Natural killer cell treated with Interleukin-12 subunit alpha and Interleukin-12 subunit beta and Interleukin-15 and Interleukin-18, amount 100 ng/mL, for 72 hours (primary cell): Measurements from ENCODE around the gene LONP1. TPM values are rescaled to one million over a fixed set of nuclear protein-coding genes. Genes with fewer than 3 reads are reported as not detected.

ENCODE experiments used
- ATAC-seq, 2 donors: fragments of 150-1000 bp; cut with Tn5 transposase in 1 of 2; sonication (Bioruptor Pico), chemical (Tn5 transposase) in 1 of 2; 2 replicates each; pipeline ENCODE4 v1.10.0; 2021
- DNase-seq: peaks from one replicate; pipeline ENCODE4 v3.0.0; 2022; ENCODE audit warnings: low spot score
- H3K27ac Mint-ChIP-seq, 2 donors: 1 replicate in 1 of 2; 2 replicates in 1 of 2; pipeline ENCODE4 v1.8.0; 2022; ENCODE audit warnings: mixed read lengths in 2 of 2, mild to moderate bottlenecking in 1 of 2, moderate library complexity in 1 of 2
- H3K27me3 Mint-ChIP-seq, 2 donors: 1 replicate in 1 of 2; 2 replicates in 1 of 2; pipeline ENCODE4 v1.8.0; 2022; ENCODE audit warnings: mixed read lengths in 2 of 2
- H3K36me3 Mint-ChIP-seq: one replicate; pipeline ENCODE4 v1.8.0; 2022; ENCODE audit warnings: mixed read lengths
- H3K4me1 Mint-ChIP-seq, 2 donors: 1 replicate in 1 of 2; 2 replicates in 1 of 2; pipeline ENCODE4 v1.8.0; 2022; ENCODE audit warnings: low read depth in 2 of 2, mixed read lengths in 2 of 2, mild to moderate bottlenecking in 1 of 2
- H3K4me3 Mint-ChIP-seq: one replicate; pipeline ENCODE4 v1.8.0; 2022; ENCODE audit warnings: mixed read lengths
- H3K9me3 Mint-ChIP-seq: 2 replicates; pipeline ENCODE4 v1.8.0; 2022; ENCODE audit warnings: mixed read lengths
- total RNA-seq, 2 donors: library from RNA; stranded (reverse); gene quantifications; one replicate each; pipeline ENCODE4 v1.2.3, GENCODE V29; 2022

LONP1 gene
- total RNA-seq, 2 donors from 2014 or later = 151 to 267 TPM

DNA sequence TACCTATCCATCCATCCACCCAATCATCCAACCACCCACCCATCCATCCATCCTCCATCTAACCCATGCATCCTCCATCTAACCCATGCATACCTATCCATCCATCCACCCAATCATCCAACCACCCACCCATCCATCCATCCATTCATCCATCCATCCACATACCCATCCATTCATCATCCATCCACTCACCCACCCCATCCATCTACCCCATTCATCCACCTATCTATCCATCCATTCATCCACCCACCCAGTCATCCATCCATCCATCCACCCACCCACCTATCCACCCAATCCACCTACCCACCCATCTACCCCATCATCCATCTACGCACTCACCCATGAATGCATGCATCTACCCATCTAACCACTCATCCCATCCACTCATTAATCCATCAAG lies 46.2 kb downstream of the LONP1 start:
- Mint-ChIP-seq H3K9me3 (no peaks in the 10 kb centered on the region), H3K4me1 (peaks cover 0 to 3% of the 10 kb centered on the region in 2 donors), H3K36me3 (no peaks in the 10 kb centered on the region), H3K27me3 (no peaks in the 10 kb centered on the region), H3K27ac (no peak overlapping the region), H3K4me3 (no peak overlapping the region)
- ATAC-seq (no peak), DNase-seq (no peak)

DNA sequence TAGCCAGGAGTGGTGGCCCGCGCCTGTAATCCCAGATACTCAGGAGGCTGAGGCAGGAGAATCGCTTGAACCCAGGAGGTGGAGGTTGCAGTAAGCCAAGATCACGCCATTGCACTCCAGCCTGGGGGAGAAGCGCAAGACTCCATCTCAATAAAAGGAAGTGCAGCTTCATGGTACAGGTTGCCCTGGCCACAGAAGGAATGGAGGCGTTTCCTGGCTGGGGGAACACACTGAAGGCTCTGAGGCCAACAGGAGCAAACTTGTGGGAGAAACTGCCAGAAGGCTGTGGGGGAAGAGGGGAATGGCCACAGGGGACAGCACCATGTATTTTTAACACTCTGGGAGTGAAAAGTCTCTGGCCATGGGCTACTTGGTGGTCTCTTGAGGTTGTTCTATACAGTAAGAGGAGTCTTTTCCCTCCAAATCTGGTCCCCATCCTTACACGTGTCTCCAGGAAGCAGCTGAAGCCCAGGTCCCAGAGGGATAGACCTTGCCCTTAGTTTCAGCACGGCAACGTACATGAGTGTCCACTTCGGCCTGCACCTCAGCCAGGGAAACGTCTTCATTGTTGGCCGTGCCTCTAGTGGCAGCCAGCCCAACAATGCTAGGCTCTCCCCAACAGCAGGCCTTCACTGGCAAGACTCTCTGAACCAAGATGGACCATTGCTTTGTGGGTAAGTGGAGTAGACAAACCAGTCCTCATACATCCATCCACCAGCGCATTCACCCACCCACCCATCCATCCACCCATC lies 47.1 kb downstream of the LONP1 start:
- H3K36me3 Mint-ChIP-seq = no peaks in the 10 kb centered on the region
- DNase-seq = no peak
- no peaks in the 10 kb centered on the region for H3K27me3 Mint-ChIP-seq
- H3K4me1 Mint-ChIP-seq = peaks cover 0 to 3% of the 10 kb centered on the region in 2 donors
- no peak overlapping the region for H3K4me3 Mint-ChIP-seq
- no peaks in the 10 kb centered on the region for H3K9me3 Mint-ChIP-seq
- no peak overlapping the region for H3K27ac Mint-ChIP-seq
- ATAC-seq = no peak

DNA sequence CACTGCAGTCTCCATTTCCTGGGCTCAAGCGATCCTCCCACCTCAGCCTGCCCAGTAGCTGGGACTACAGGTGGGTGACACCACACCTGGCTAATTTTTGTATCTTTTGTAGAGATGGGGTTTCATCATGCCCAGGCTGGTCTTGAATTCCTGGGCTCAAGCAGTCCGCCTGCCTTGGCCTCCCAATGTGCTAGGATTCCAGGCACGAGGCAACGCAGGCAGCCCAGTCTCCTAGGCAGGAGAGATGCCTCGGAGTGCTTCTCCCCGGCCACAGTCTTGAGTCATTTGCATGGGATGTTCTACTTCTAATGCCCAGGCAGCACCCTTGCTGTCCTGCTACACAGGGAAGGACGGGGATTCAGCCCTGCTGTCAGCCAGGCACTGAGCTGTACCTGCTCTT lies 48.3 kb downstream of the LONP1 start:
- ATAC-seq (no peak), DNase-seq (no peak)
- Mint-ChIP-seq H3K9me3 (no peaks in the 10 kb centered on the region), H3K4me1 (peaks cover 0 to 3% of the 10 kb centered on the region in 2 donors), H3K27ac (no peak overlapping the region), H3K36me3 (no peaks in the 10 kb centered on the region), H3K4me3 (no peak overlapping the region), H3K27me3 (no peaks in the 10 kb centered on the region)

DNA sequence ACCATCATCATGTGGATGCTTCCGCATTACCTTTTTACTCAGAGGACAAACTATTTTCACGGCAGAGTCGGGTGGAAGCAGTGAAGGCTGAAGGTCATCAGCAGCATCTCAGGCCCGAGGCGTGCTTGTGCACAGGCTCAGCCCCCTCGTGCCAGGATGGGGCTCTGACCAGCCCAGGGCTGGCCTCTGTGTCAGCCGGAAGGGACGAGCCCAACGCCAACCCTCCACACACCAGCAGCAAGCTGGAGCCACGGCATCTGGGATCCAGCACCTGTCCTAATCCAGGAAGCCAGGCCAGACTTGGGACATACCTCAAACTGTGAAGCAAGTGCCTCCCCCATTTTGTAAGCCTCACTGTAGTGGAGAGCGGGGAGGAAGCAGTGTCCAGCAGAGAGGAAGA lies 50.7 kb downstream of the LONP1 start:
- peaks cover 5% of the 10 kb centered on the region for H3K36me3 Mint-ChIP-seq
- no peaks in the 10 kb centered on the region for H3K9me3 Mint-ChIP-seq
- no peak overlapping the region for H3K27ac Mint-ChIP-seq
- no peak overlapping the region for H3K4me3 Mint-ChIP-seq
- ATAC-seq (no peak), DNase-seq (no peak)
- H3K27me3 Mint-ChIP-seq = no peaks in the 10 kb centered on the region
- H3K4me1 Mint-ChIP-seq = peaks cover 0 to 6% of the 10 kb centered on the region in 2 donors

DNA sequence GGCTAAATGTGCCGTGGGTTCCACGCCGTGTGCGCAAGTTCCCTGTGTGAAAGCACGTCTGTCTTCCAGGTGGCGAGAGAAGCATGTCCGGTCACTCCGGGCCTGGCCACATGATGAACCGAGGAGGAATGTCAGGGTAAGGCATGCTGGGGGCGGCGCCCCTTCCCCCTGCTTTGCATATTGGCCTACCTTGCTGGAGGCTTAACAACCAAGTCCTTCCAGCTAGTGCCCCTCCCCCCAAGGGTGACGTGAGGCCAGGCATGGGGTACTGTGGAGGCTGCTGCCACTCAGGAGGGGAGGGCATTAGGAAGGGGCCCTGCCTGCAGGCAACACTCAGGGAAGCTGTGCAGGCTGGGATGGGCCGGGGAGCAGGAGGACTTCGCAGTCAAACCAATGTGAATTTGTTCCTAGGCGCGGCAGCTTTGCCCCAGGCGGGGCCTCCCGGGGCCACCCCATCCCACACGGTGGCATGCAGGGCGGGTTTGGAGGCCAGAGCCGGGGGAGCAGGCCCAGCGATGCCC lies 52.1 kb downstream of the LONP1 start:
- no peaks in the 10 kb centered on the region for H3K9me3 Mint-ChIP-seq
- H3K36me3 Mint-ChIP-seq = peaks cover 5% of the 10 kb centered on the region
- H3K4me3 Mint-ChIP-seq = no peak overlapping the region
- H3K27ac Mint-ChIP-seq = no peak overlapping the region
- H3K27me3 Mint-ChIP-seq = no peaks in the 10 kb centered on the region
- ATAC-seq (no peak), DNase-seq (no peak)
- peaks cover 0 to 6% of the 10 kb centered on the region in 2 donors for H3K4me1 Mint-ChIP-seq

DNA sequence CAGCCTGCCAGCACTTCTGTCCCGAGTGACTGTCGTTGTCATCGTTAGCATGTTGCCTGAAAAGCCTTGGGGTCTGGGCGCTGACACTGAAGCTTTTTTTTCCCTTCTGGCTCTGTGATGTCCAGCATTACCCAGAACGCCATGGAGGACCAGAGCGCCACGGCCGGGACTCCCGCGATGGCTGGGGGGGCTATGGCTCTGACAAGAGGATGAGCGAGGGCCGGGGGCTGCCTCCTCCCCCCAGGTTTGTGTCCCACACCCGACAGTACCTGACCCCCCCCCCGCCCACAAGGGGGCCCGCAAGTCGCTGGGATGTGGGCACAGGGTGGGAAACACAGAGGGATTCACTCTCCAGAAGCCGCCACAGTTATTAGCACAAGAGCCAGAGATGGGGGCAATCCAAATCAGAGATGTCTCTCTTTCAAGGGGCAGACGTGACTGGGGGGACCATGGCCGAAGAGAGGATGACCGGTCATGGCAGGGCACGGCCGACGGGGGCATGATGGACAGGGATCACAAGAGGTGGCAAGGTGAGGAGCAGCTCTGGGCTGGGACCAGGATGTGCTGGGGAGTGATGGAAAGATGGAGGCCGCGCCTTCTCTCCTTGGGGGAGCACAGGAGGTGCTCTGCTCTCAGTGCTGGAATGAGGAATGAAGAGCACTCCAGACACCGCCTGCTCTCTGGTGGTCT lies 52.9 kb downstream of the LONP1 start:
- no peak for DNase-seq
- H3K27ac Mint-ChIP-seq = no peak overlapping the region
- H3K9me3 Mint-ChIP-seq = no peaks in the 10 kb centered on the region
- no peak overlapping the region for H3K4me3 Mint-ChIP-seq
- H3K36me3 Mint-ChIP-seq = peaks cover 5% of the 10 kb centered on the region
- no peak for ATAC-seq
- H3K4me1 Mint-ChIP-seq = peaks cover 0 to 6% of the 10 kb centered on the region in 2 donors
- no peaks in the 10 kb centered on the region for H3K27me3 Mint-ChIP-seq

DNA sequence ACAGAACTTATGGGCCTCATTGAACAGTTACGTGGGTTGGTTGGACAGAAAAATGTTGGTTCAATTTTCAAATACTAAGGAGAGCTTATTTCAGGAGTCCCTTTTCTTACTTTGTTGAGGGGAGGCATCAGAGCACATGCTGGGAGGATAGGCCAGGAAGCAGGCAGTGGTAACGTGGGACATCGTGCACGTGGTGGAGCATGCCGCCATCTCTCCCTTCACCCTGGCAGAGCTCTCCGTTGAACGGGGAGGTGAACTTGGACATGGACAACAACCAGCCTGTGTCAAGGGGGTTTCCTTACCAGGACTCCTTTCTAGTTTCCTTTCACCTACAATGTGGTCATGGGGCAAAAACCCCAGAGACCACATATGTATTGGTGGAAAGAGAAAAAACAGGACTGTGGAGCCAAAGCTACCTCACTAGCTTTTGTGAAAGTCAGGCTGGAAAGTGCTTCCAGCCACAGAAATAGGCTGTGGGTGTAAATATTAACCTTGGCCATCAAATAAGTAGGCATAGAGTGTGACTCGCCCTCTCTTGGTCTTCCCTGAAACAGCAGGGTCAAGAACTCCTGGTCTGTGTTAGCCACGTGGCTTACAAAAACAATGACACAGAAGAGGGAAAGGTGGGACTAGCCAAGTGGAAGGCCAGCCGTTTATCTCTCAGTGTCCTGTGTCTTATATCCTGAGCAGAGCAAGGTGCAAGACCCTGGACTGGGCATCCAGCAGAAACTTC lies 54.0 kb downstream of the LONP1 start:
- Mint-ChIP-seq H3K4me1 (peaks cover 0 to 6% of the 10 kb centered on the region in 2 donors), H3K36me3 (peaks cover 5% of the 10 kb centered on the region), H3K27me3 (no peaks in the 10 kb centered on the region), H3K9me3 (no peaks in the 10 kb centered on the region), H3K27ac (peak overlapping the region in 1 of 2 donors; percentile 43), H3K4me3 (no peak overlapping the region)
- no peak for ATAC-seq
- DNase-seq = no peak

DNA sequence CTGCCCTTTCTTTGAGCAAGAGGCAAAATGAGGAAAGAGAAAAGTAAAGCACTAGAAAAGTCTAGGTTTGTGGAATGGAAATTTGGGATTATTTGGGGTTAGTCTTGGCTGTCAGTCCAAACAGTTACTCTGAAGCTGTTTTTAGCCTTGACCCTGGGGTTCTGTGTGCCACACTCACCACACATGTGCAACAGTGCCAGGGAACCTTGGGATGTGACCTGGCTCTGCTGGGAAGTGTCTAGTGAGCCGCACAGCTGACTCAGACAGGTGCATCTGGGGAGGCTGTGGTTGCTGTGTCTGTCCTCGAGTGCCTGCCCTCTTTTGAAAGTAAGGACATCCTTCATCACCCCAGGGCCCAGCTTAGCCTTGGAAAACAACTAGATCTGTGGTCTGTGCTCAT lies 55.4 kb downstream of the LONP1 start:
- Mint-ChIP-seq H3K27me3 (no peaks in the 10 kb centered on the region), H3K4me3 (no peak overlapping the region), H3K36me3 (peaks cover 5% of the 10 kb centered on the region), H3K27ac (no peak overlapping the region), H3K9me3 (no peaks in the 10 kb centered on the region), H3K4me1 (peaks cover 0 to 6% of the 10 kb centered on the region in 2 donors)
- peak; percentile 6 for DNase-seq
- no peak for ATAC-seq

DNA sequence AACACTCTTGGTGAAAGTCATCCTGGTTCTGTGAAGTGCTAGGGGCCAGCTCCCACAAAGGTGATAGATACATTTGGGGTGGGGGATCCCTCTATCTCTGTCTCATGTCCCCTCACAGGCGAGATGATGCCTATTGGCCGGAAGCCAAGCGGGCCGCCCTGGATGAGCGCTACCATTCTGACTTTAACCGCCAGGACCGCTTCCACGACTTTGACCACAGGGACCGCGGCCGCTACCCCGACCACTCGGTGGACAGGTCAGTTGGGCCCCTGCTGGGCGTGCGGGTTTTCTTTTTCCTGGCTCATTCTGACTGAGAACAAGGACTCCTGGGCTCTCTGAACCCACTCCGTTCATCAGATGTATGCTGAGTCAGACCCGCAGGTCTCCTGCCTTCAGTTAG lies 56.0 kb downstream of the LONP1 start:
- no peak overlapping the region for H3K27ac Mint-ChIP-seq
- no peaks in the 10 kb centered on the region for H3K27me3 Mint-ChIP-seq
- DNase-seq (peak; percentile 51), ATAC-seq (no peak)
- peaks cover 5% of the 10 kb centered on the region for H3K36me3 Mint-ChIP-seq
- peaks cover 0 to 6% of the 10 kb centered on the region in 2 donors for H3K4me1 Mint-ChIP-seq
- no peak overlapping the region for H3K4me3 Mint-ChIP-seq
- no peaks in the 10 kb centered on the region for H3K9me3 Mint-ChIP-seq

DNA sequence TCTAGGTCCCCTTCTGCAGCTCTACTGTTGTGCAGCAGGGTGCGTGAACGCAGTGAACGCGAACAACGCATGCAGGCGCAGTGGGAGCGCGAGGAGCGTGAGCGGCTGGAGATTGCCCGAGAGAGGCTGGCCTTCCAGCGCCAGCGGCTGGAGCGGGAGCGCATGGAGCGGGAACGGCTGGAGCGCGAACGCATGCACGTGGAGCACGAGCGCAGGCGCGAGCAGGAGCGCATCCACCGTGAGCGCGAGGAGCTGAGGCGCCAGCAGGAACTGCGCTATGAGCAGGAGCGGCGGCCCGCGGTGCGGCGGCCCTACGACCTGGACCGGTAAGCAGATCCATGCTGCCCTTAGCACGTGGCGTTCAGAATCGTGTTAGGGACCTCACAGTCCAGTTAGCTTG lies 58.5 kb downstream of the LONP1 start:
- Mint-ChIP-seq H3K27me3 (no peaks in the 10 kb centered on the region), H3K27ac (no peak overlapping the region), H3K9me3 (no peaks in the 10 kb centered on the region), H3K4me1 (peaks cover 0 to 6% of the 10 kb centered on the region in 2 donors), H3K4me3 (no peak overlapping the region), H3K36me3 (peaks cover 10% of the 10 kb centered on the region)
- ATAC-seq (peak in 1 of 2 donors; percentile 49), DNase-seq (no peak)

DNA sequence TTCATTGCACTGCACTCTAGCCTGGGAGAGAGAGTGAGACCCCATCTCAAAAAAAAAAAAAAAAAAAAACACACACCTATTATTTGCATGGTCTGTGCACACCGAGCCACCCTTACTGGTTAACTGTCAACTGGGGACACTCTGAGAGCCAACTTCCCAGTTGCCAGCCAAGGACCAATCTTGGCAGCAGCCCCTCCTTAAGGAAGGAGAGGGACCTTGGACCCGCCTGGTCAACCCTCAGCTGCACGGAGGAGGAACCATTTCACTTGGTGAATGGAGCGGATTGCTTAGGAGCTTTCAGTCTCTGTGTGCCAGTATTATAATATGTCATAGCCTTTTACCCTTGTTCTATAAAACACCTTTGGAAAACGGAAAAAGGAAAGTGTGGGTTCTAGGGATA lies 64.5 kb downstream of the LONP1 start:
- no peak for DNase-seq
- Mint-ChIP-seq H3K27ac (no peak overlapping the region), H3K4me3 (no peak overlapping the region), H3K4me1 (no peaks in the 10 kb centered on the region), H3K36me3 (peaks cover 15% of the 10 kb centered on the region), H3K27me3 (no peaks in the 10 kb centered on the region), H3K9me3 (no peaks in the 10 kb centered on the region)
- no peak for ATAC-seq

DNA sequence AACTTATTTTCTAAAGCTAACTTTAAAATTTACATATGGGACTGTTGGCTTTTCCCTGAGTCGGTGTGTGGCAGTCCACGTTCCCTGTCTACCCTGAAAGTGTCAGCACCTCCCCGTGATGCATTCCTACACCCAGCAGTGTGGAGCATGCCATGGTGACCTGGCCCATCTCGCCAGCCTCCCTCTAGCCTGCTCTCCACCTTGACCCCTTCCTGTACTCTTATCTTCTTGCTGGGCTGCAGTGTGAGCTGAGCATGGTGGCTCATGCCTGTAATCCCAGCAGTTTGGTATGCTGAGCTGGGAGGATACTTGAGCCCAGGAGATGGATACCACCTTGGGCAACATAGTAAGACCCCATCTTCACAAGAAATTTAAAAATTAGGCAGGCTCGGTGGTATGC lies 65.0 kb downstream of the LONP1 start:
- Mint-ChIP-seq H3K27ac (no peak overlapping the region), H3K4me1 (no peaks in the 10 kb centered on the region), H3K27me3 (no peaks in the 10 kb centered on the region), H3K9me3 (no peaks in the 10 kb centered on the region), H3K36me3 (peaks cover 18% of the 10 kb centered on the region), H3K4me3 (no peak overlapping the region)
- ATAC-seq (no peak), DNase-seq (no peak)

DNA sequence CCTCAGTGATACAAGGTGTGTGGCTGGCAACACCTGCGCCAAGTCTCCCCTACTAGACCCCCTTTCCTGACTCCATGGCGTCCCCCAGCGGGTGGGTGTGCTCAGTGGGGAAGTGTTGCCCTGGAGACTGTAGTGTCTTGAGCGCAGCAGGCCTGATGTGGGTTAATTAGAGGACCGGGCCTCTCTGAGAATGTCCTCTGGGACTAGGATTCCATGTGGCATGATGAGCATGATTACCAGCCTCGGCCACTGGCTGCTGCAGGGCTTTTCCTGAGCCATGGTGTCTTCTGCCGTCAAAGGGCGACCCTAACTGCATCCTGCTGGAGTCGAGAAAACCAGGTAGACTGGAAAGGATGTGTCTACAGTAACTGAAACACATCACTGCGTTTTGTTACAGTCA lies 67.7 kb downstream of the LONP1 start:
- H3K4me1 Mint-ChIP-seq = peaks cover 0 to 3% of the 10 kb centered on the region in 2 donors
- no peak overlapping the region for H3K27ac Mint-ChIP-seq
- no peak for DNase-seq
- no peak overlapping the region for H3K4me3 Mint-ChIP-seq
- H3K27me3 Mint-ChIP-seq = no peaks in the 10 kb centered on the region
- H3K36me3 Mint-ChIP-seq = peaks cover 24% of the 10 kb centered on the region
- H3K9me3 Mint-ChIP-seq = no peaks in the 10 kb centered on the region
- ATAC-seq = no peak

DNA sequence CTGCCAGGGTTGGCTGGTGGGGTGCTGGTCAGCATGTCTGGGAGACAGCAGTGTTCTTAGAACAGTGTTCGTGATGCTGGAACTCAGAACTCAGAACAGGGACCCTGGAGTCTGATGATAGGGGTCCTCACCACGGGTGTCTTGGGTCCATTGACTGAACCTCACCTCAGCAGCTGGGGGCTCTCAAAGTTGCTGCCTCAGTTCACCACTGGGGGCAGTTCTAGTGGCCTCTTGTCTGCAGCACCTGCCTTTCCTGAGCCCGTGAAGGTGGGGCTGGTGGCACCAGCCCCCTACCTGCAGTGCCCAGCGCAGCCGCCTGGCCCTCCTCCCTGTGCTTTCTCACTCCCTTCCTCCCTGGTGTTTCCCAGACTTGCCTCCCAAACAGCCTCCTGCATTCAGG lies 68.6 kb downstream of the LONP1 start:
- no peak overlapping the region for H3K4me3 Mint-ChIP-seq
- ATAC-seq (no peak), DNase-seq (no peak)
- H3K4me1 Mint-ChIP-seq = peaks cover 0 to 12% of the 10 kb centered on the region in 2 donors
- no peaks in the 10 kb centered on the region for H3K9me3 Mint-ChIP-seq
- H3K27me3 Mint-ChIP-seq = no peaks in the 10 kb centered on the region
- H3K27ac Mint-ChIP-seq = no peak overlapping the region
- peaks cover 33% of the 10 kb centered on the region for H3K36me3 Mint-ChIP-seq
